ENCODE measurements around the gene RPE65. TPM values are rescaled to one million over a fixed set of nuclear protein-coding genes. Genes with fewer than 3 reads are reported as not detected.
A peak's percentile ranks its signal among the peaks of the same experiment; 100 is the strongest.

The RPE65 gene
- total RNA-seq, 1 experiment from 2014 or later, result not detected

DNA sequence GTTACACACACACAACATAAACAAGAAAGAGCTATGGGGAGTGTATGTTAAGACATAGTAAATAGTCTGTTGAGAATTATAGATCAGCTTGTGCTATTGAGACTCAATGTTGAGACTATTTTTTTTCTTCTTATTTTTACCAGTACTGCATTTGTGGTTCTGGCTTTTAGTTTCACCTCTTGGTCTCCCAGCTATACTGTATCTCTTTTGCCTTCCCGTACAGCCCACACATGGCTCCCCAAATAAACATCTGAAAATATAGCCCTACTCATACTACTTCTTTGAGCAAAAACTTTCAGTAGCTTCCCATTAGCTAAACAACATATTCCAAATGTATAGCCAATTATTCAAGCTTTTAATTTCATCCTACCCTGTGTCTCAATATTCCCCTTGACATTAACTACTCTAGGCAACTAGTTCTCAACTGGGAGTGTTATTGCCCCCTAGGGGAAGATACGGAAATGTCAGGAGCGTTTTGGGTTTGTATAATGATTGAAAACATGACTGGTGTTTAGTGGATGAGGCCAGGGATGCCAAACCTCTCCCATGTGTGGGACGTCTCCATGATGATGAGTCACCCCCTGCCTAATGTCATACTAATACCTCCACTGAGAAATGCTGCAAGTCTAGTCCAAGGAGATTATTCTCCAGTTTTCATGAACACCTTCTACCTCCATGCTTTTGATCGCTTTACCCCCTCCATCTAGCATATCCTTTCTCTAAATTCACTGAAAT, 6.8 kb downstream of the RPE65 start:
- Histone ChIP-seq H3K4me2 (ENCODE audit: low read depth, low read length, poor library complexity, severe bottlenecking) (no peak overlapping the region), H4K20me1 (ENCODE audit: insufficient read depth, low read depth, low read length) (no peaks in the 10 kb centered on the region), H3K9me2 (replicated peaks; ENCODE audit: insufficient read depth, low read length) (no peaks in the 10 kb centered on the region), H2AFZ (ENCODE audit: low read length) (no peak overlapping the region), H3K27ac (ENCODE audit: low read length) (no peak overlapping the region), H3K79me2 (ENCODE audit: low read length) (no peaks in the 10 kb centered on the region), H3K36me3 (ENCODE audit: insufficient read depth, low read length) (no peaks in the 10 kb centered on the region), H3K27me3 (ENCODE audit: low read length) (no peaks in the 10 kb centered on the region; the same call in 1 of the 2 replicates), H3K9ac (ENCODE audit: low read length) (no peak overlapping the region), H3K4me3 (ENCODE audit: low read length) (no peak overlapping the region), H3K9me3 (ENCODE audit: low read length) (no peaks in the 10 kb centered on the region), H3K4me1 (ENCODE audit: low read length) (peaks cover 7% of the 10 kb centered on the region)
- peak; percentile 72 for DNase-seq

GRCh38 chr1:68442006-68442405, 7.7 kb downstream of the RPE65 start:
- H3K4me2 ChIP-seq (ENCODE audit: low read depth, low read length, poor library complexity, severe bottlenecking), result no peak overlapping the region
- H3K36me3 ChIP-seq (ENCODE audit: insufficient read depth, low read length), result no peaks in the 10 kb centered on the region
- H3K27ac ChIP-seq (ENCODE audit: low read length), result no peak overlapping the region
- no peak overlapping the region for H3K4me3 ChIP-seq (ENCODE audit: low read length)
- no peak overlapping the region for H2AFZ ChIP-seq (ENCODE audit: low read length)
- H3K4me1 ChIP-seq (ENCODE audit: low read length), result peaks cover 14% of the 10 kb centered on the region
- H3K79me2 ChIP-seq (ENCODE audit: low read length), result no peaks in the 10 kb centered on the region
- no peaks in the 10 kb centered on the region for H4K20me1 ChIP-seq (ENCODE audit: insufficient read depth, low read depth, low read length)
- no peak for DNase-seq
- no peak overlapping the region for H3K9ac ChIP-seq (ENCODE audit: low read length)
- H3K9me3 ChIP-seq (ENCODE audit: low read length), result no peaks in the 10 kb centered on the region
- H3K27me3 ChIP-seq (ENCODE audit: low read length), result no peaks in the 10 kb centered on the region; the same call in 1 of the 2 replicates
- H3K9me2 ChIP-seq (replicated peaks; ENCODE audit: insufficient read depth, low read length), result no peaks in the 10 kb centered on the region

DNA sequence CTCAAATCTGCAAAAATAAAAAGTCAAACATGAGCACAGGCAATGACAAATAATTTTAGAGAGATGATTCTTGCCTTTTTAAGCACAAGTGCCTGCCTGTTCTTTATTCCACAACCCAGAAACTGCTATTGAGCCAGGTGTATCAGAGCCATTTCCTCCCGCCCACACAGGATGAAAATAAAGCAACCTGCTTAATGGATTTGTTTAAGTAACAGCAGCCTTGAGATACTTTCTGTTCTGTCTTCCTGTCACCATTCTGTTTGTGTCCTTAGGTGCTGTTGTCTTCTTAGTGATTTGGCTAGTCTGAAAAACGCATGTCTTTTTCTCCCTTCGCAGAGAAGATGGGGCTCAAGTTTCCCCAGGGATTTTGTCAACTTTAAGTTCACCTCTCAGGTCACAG, 11.4 kb downstream of the RPE65 start:
- Histone ChIP-seq H2AFZ (ENCODE audit: low read length) (no peak overlapping the region), H3K9me2 (replicated peaks; ENCODE audit: insufficient read depth, low read length) (no peaks in the 10 kb centered on the region), H3K36me3 (ENCODE audit: insufficient read depth, low read length) (no peaks in the 10 kb centered on the region), H4K20me1 (ENCODE audit: insufficient read depth, low read depth, low read length) (no peaks in the 10 kb centered on the region), H3K79me2 (ENCODE audit: low read length) (no peaks in the 10 kb centered on the region), H3K4me2 (ENCODE audit: low read depth, low read length, poor library complexity, severe bottlenecking) (peak overlapping the region; percentile 47), H3K9me3 (ENCODE audit: low read length) (no peaks in the 10 kb centered on the region), H3K27me3 (ENCODE audit: low read length) (no peaks in the 10 kb centered on the region), H3K4me3 (ENCODE audit: low read length) (no peak overlapping the region; the same call in 1 of the 2 replicates), H3K27ac (ENCODE audit: low read length) (no peak overlapping the region), H3K4me1 (ENCODE audit: low read length) (peaks cover 14% of the 10 kb centered on the region), H3K9ac (ENCODE audit: low read length) (no peak overlapping the region)
- no peak for DNase-seq

- peaks cover 12% of the 10 kb centered on the region for H3K4me1 ChIP-seq (ENCODE audit: low read length)
- H3K27ac ChIP-seq (ENCODE audit: low read length), result no peak overlapping the region
- H3K9me2 ChIP-seq (replicated peaks; ENCODE audit: insufficient read depth, low read length), result no peaks in the 10 kb centered on the region
- no peak overlapping the region for H2AFZ ChIP-seq (ENCODE audit: low read length)
- no peaks in the 10 kb centered on the region for H3K79me2 ChIP-seq (ENCODE audit: low read length)
- H3K36me3 ChIP-seq (ENCODE audit: insufficient read depth, low read length), result no peaks in the 10 kb centered on the region
- no peak overlapping the region for H3K4me2 ChIP-seq (ENCODE audit: low read depth, low read length, poor library complexity, severe bottlenecking)
- H3K27me3 ChIP-seq (ENCODE audit: low read length), result no peaks in the 10 kb centered on the region
- H4K20me1 ChIP-seq (ENCODE audit: insufficient read depth, low read depth, low read length), result no peaks in the 10 kb centered on the region
- H3K4me3 ChIP-seq (ENCODE audit: low read length), result no peak overlapping the region
- no peaks in the 10 kb centered on the region for H3K9me3 ChIP-seq (ENCODE audit: low read length)
- H3K9ac ChIP-seq (ENCODE audit: low read length), result no peak overlapping the region
- DNase-seq, result no peak
These were observed 16.4 kb downstream of the RPE65 start for GRCh38 chr1:68433395-68433794.

DNA sequence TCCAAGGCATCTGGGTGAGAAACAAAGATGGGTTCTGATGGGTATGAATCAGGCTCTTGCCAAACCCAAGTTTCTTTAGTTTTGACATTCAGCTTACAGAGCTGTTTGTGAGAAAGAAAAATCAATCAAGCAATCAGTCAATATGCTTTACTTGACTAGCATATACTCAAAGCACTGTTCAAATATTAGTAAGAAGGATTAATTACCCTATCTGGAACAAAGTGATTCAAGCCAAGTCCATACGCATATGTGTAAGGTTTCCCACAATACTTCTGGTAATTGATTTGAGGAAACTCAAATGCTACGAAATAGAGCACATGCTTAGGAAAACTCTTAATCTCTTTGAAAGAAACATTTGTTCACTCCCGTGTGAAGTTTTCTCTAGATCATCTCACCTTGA, 18.7 kb downstream of the RPE65 start:
- no peak overlapping the region for H3K9ac ChIP-seq (ENCODE audit: low read length)
- H3K27me3 ChIP-seq (ENCODE audit: low read length), result no peaks in the 10 kb centered on the region
- no peaks in the 10 kb centered on the region for H3K79me2 ChIP-seq (ENCODE audit: low read length)
- no peak overlapping the region for H3K4me2 ChIP-seq (ENCODE audit: low read depth, low read length, poor library complexity, severe bottlenecking)
- H3K4me3 ChIP-seq (ENCODE audit: low read length), result no peak overlapping the region
- H2AFZ ChIP-seq (ENCODE audit: low read length), result no peak overlapping the region
- no peaks in the 10 kb centered on the region for H3K9me3 ChIP-seq (ENCODE audit: low read length)
- no peaks in the 10 kb centered on the region for H3K4me1 ChIP-seq (ENCODE audit: low read length)
- no peaks in the 10 kb centered on the region for H3K36me3 ChIP-seq (ENCODE audit: insufficient read depth, low read length)
- H3K9me2 ChIP-seq (replicated peaks; ENCODE audit: insufficient read depth, low read length), result no peaks in the 10 kb centered on the region
- no peaks in the 10 kb centered on the region for H4K20me1 ChIP-seq (ENCODE audit: insufficient read depth, low read depth, low read length)
- DNase-seq, result no peak
- no peak overlapping the region for H3K27ac ChIP-seq (ENCODE audit: low read length)

DNA sequence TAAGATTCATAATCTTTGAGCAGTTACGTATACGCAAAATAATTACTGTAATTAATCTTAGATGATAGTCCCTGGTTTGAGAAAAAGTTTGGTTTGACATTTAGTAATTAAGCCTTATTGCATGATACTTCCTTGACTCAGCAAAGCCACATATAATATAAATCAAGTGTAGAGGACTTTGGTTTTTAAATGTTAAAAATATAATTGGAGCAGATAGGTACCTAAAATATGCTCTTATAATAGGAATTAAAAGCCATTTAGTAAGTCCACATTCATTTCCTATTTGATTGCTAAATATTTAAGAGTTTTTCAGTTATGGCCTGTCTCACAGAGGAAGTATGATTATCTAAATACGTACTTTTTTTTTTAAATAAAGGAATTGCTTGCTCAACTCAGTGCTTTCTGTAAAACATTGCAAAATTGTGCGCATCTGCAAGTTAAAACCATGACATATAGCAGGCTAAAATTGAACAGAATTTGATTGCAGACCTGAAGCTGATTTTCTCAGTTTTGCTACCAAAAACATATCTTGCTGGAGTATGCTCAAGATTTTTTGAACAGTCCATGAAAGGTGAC, 20.4 kb downstream of the RPE65 start:
- no peaks in the 10 kb centered on the region for H3K36me3 ChIP-seq (ENCODE audit: insufficient read depth, low read length)
- H3K9me3 ChIP-seq (ENCODE audit: low read length), result no peaks in the 10 kb centered on the region
- no peaks in the 10 kb centered on the region for H3K4me1 ChIP-seq (ENCODE audit: low read length)
- H2AFZ ChIP-seq (ENCODE audit: low read length), result no peak overlapping the region
- no peak for DNase-seq
- no peaks in the 10 kb centered on the region for H3K27me3 ChIP-seq (ENCODE audit: low read length)
- no peak overlapping the region for H3K4me3 ChIP-seq (ENCODE audit: low read length)
- no peaks in the 10 kb centered on the region for H4K20me1 ChIP-seq (ENCODE audit: insufficient read depth, low read depth, low read length)
- H3K9ac ChIP-seq (ENCODE audit: low read length), result no peak overlapping the region
- H3K79me2 ChIP-seq (ENCODE audit: low read length), result no peaks in the 10 kb centered on the region
- no peaks in the 10 kb centered on the region for H3K9me2 ChIP-seq (replicated peaks; ENCODE audit: insufficient read depth, low read length)
- no peak overlapping the region for H3K27ac ChIP-seq (ENCODE audit: low read length)
- H3K4me2 ChIP-seq (ENCODE audit: low read depth, low read length, poor library complexity, severe bottlenecking), result no peak overlapping the region

- Histone ChIP-seq H3K27ac (ENCODE audit: low read length) (no peak overlapping the region), H2AFZ (ENCODE audit: low read length) (no peak overlapping the region), H3K9me2 (replicated peaks; ENCODE audit: insufficient read depth, low read length) (no peaks in the 10 kb centered on the region), H3K79me2 (ENCODE audit: low read length) (no peaks in the 10 kb centered on the region), H3K4me1 (ENCODE audit: low read length) (no peaks in the 10 kb centered on the region), H4K20me1 (ENCODE audit: insufficient read depth, low read depth, low read length) (no peaks in the 10 kb centered on the region), H3K9me3 (ENCODE audit: low read length) (no peaks in the 10 kb centered on the region), H3K9ac (ENCODE audit: low read length) (no peak overlapping the region), H3K4me3 (ENCODE audit: low read length) (no peak overlapping the region), H3K27me3 (ENCODE audit: low read length) (no peaks in the 10 kb centered on the region), H3K4me2 (ENCODE audit: low read depth, low read length, poor library complexity, severe bottlenecking) (no peak overlapping the region), H3K36me3 (ENCODE audit: insufficient read depth, low read length) (no peaks in the 10 kb centered on the region)
- DNase-seq, result no peak
These were observed 23.2 kb downstream of the RPE65 start for GRCh38 chr1:68426594-68426993.

DNA sequence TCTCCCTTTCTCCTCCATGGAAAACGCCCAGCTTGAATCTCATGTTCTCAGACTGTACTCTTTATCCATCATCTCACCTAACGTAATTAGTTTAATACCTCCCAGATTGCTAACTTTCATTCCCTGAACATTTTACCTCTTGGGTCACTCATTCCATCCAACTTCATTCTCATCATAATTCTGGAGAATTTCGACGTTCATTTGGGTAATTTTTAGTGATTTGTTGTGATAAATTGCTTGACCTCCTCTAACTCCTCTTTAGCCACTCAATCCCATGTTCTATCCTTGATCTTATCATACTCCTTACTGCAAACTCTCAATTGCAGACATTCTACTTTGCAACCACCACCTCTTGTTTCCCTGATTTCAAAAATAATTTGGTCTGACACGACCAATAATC, 28.4 kb downstream of the RPE65 start:
- H3K36me3 ChIP-seq (ENCODE audit: insufficient read depth, low read length), result no peaks in the 10 kb centered on the region

More for the DNA sequence above, 28.4 kb downstream of the RPE65 start:
- Histone ChIP-seq H3K27me3 (ENCODE audit: low read length) (no peaks in the 10 kb centered on the region), H4K20me1 (ENCODE audit: insufficient read depth, low read depth, low read length) (no peaks in the 10 kb centered on the region), H3K4me1 (ENCODE audit: low read length) (no peaks in the 10 kb centered on the region), H2AFZ (ENCODE audit: low read length) (no peak overlapping the region), H3K9me3 (ENCODE audit: low read length) (no peaks in the 10 kb centered on the region), H3K79me2 (ENCODE audit: low read length) (no peaks in the 10 kb centered on the region), H3K4me3 (ENCODE audit: low read length) (no peak overlapping the region), H3K27ac (ENCODE audit: low read length) (no peak overlapping the region), H3K9me2 (replicated peaks; ENCODE audit: insufficient read depth, low read length) (no peaks in the 10 kb centered on the region), H3K4me2 (ENCODE audit: low read depth, low read length, poor library complexity, severe bottlenecking) (no peak overlapping the region), H3K9ac (ENCODE audit: low read length) (no peak overlapping the region)
- no peak for DNase-seq

Data from Karpas-422 (cell line).